ENCODE measurements around the gene EFTUD2.

The EFTUD2 gene

DNA sequence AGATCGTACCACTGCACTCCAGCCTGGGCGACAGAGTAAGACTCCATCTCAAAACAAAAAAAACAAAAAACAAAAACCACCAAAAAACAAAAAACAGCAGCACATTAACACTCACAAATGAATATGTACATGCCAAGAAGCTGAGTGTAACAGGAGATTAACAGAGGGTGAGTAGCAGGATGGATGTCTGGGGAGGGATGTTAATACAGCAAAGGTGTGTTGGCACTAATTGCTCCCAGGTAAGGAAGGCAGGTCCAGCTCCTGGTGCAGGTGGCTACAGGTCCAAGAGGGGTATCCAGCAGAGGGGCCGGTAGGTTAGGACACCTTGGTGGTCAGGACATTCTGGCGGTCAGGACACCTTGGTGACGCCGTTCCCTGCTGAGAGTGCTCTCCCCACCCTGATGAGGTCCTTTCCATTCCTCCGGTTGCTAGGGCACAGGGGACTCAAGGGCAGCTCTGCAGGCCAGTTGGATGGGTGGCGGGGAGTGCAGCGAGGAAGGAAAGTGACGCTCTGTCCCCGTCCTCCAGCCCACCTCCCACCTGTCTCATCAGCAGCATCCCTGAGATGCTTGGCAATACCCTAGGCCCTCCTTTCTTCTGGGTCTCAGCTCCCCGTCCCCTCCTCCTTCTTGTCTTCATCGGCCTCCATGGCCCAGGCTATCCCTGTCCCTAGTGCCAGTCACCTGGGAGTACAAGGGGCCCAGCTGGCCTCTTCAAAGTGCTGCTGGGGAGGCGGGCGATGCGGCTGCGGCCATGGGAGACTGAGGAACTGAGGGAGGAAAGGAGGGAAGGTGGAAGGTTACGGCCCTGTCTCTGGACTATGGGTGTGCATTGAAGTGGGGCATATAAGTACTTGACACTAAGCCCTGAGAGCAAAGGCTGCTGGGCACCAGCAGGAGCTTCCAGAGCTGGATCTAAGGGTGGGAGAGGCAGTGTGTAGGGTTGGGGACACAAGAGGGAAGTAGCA is 26.8 kb upstream of the EFTUD2 start:
- DNase-seq (ENCODE audit: low read depth), result no peak

GRCh38 chr17:44924107-44924544 is 24.9 kb upstream of the EFTUD2 start:
- DNase-seq (ENCODE audit: low read depth), result no peak

GRCh38 chr17:44922746-44923470 is 23.7 kb upstream of the EFTUD2 start:
- no peak for DNase-seq (ENCODE audit: low read depth)

- no peak for DNase-seq (ENCODE audit: low read depth)
Observed at GRCh38 chr17:44922136-44922535, 22.9 kb upstream of the EFTUD2 start.

- DNase-seq (ENCODE audit: low read depth), result no peak
Observed at GRCh38 chr17:44921122-44921882, 22.1 kb upstream of the EFTUD2 start.

DNA sequence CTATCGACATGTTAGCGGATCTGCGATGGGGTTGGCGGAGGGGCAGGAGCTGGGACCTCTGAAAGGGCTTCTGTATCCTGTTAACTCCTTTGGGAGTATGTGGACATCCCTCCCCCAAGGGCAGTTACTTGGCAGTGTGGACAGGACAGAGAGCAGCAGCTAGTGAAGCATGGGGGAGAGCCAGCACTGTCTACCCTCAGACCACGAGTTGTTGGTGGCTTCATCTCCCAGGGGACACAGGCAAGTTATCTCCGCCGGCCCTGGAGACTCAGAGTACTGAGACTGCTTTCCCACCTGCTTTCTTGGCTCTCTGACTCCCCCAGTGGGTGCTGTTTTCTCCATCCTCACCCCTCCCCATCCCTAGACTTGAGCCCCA is 21.3 kb upstream of the EFTUD2 start:
- DNase-seq (ENCODE audit: low read depth), result no peak

GRCh38 chr17:44919885-44920564 is 20.8 kb upstream of the EFTUD2 start:
- DNase-seq (ENCODE audit: low read depth), result no peak

- DNase-seq (ENCODE audit: low read depth), result no peak
Observed at GRCh38 chr17:44919411-44919810, 20.2 kb upstream of the EFTUD2 start.

GRCh38 chr17:44918006-44918405 is 18.8 kb upstream of the EFTUD2 start:
- no peak for DNase-seq (ENCODE audit: low read depth)

DNA sequence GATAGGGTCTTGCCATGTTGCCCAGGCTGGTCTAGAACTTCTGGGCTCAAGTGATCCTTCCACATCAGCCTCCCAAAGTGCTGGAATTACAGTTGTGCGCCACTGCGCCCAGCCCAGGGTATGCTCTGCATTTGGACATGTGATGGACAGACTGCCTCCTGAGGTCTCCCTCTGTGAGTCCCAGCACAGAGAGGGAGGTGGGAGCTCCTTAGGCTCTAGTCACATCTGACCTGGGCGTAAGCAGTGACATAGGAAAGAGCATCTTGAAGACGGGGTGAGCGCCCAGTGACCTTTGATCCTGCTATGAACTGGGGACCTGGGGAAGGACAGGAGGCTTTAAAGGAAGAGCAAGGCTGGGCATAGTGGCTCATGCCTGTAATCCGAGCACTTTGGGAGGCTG is 18.2 kb upstream of the EFTUD2 start:
- no peak for DNase-seq (ENCODE audit: low read depth)

GRCh38 chr17:44916781-44917241 is 17.6 kb upstream of the EFTUD2 start:
- no peak for DNase-seq (ENCODE audit: low read depth)

DNA sequence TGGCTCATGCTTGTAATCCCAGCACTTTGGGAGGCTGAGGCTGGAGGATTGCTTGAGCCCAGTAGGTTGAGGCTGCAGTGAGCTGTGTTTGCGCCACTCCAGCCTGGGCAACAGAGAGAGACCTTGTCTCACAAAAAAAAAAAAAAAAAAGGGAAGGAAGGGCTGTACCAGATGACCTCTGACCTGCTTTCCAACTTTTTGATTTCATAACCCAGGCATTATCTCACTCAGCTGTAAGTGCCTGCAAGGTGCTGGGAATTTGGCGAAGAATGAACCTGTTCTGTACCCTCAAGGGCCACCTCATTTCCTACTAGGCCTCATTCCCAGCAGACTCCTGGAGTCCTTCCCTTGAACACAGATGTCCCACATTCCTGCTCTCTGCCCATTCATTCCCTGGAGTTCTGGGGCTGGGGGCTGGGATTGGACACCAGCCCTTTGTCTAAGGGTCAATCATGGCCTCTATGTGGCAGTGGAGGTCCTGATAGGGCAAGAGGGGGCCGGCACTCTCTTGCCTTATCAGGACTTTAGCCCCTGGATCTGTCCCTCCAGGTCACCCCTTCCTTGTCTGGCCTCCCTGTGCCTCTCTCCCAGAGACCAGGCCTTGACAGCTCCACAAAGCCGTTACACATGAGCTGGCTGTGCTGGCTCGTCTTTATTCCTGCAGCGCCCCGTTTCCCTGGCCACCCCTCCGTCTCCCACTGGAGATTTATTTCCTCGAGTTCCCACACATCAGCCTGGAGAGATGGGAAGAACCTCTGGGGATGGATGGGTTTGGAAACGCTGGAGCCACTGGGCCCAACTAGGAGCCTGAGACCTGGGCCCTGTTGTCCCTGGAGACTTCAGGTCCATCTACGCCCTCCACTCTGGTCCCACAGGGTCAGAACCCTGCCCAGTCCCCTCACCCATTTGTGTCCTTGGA is 16.9 kb upstream of the EFTUD2 start:
- DNase-seq (ENCODE audit: low read depth), result no peak

DNA sequence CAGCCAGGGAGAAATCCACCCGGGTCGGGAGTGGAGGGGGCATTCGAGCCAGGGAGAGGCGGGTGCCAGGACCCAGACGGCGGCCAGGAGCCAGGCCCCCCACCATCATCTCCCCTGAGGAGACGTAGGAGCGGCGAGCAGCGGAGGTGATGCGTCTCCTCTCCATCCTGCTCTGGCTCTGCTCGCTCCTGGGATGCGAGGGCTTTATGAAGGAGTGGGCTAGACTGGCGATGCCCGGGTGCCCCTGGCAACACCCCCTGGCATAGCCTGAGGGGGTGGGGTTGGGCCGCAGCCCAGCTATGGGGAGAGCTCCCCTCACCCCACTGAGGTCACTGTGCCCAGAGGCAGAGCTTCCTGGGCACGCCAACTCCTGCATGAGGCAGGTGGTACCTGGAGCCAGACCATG is 16.1 kb upstream of the EFTUD2 start, which contains the start of gene GFAP:
TSS of gene GFAP (minus strand) at position 180 of the 406 bp plus-strand sequence. CDS start at position 166, 14 bp downstream.
- no peak for DNase-seq (ENCODE audit: low read depth)

DNA sequence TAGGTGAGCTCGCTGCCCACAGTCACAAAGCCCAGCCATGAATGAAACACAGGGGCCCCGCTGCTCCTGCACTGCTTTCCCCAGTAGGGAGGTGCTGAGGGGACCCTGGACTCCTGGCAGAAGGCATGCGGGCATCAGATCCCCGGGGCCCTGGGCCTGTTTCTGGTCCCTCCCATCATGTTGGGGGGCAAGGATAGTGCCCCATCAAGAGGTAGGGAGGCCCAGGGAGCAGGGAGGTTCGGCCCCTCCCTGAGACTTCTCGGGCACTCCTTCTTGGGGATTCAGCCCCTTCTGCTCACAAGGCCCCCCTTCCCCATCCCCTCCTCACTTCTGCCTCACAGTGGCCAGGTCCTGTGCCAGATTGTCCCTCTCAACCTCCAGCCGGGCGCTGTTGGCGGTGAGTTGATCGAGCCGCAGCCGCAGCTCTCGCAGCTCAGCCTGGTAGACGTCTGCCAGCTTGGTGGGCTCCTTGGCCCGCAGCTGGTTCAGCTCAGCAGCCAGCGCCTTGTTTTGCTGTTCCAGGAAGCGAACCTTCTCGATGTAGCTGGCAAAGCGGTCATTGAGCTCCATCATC is 15.5 kb upstream of the EFTUD2 start:
- no peak for DNase-seq (ENCODE audit: low read depth)

- no peak for DNase-seq (ENCODE audit: low read depth)
Observed at GRCh38 chr17:44914148-44914547, 14.9 kb upstream of the EFTUD2 start.

DNA sequence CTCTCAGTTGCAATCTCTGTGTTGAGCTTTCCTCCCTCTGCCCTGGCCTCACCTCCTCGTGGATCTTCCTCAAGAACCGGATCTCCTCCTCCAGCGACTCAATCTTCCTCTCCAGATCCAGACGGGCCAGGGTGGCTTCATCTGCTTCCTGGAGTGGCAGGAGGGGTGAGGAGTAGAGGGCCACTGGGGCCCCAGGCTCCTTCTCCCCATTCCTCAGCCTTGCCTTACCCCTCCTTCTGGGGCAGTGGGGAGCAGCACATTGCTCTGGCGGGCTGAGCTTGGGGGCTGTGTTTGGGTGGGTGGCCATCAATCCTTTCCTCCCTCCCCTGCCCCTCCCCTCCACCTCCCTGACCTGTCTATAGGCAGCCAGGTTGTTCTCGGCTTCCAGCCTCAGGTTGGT is 14.4 kb upstream of the EFTUD2 start:
- no peak for DNase-seq (ENCODE audit: low read depth)

DNA sequence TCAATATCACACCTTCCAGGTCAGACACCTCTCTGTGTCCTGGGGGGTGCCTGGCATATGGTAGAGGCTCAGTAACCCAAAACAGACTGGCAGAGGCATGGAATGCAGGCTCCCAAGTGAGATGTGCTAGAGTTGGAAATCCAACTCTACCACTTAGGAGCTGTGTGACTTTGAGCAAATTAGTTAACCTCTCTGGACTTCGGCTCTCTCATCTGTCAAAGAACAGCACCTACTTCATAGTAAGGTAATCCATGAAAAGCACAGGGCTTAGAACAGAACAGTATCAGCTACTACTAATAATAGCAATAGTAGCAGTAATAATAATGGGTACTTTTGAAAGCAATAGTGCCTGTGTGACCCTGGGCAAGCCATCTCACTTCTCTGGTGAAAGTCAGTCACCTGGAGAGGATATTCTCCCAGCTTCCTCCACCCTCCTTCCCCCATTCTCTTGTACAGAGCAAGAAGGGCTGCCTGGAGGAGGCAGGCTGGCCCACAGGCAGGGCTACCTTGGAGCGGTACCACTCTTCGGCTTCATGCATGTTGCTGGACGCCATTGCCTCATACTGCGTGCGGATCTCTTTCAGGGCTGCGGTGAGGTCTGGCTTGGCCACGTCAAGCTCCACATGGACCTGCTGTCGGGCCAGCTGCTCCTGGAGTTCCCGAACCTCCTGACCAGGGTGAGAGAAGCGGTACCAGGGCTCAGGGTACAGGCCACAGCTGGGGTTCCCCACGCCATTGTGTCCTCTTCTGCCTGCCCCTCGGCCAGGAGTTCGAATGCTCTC is 13.7 kb upstream of the EFTUD2 start:
- no peak for DNase-seq (ENCODE audit: low read depth)

DNA sequence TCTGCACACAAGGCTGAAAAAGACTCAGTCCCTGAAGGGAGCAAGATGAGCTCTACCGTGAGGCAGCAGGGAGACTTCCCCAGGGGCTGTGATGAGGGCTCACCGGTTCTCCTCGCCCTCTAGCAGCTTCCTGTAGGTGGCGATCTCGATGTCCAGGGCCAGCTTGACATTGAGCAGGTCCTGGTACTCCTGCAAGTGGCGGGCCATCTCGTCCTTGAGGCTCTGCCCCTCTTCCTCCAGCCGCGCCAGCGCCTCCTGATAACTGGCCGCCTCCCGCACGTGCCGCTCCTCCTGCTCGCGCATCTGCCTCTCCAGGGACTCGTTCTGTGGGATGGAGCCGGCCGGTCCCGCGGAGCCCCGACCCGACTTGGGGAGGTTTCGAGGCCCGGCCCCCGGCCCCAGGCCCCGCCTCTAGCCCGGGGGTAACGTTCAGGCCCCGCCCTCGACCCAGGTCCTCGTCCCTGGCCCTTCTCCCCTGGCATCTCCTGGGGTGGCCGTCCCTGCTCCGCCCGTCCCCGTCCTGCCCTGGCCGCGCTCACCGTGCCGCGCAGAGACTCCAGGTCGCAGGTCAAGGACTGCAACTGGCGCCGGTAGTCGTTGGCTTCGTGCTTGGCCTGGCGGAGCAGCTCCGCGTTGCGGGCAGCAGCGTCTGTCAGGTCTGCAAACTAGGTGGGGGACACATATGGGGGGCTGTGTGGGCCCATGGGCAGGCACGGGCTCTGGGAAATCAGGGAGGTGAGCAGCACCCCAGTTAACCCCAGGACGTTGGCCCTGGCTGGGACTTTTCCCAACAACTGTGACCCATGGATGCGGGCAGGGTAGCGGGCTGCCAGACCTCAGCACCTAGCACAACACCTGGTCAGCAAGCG is 12.1 kb upstream of the EFTUD2 start:
- DNase-seq (ENCODE audit: low read depth), result no peak

Measured in CMK (cell line).